ENCODE results near the gene SCFD2.

GRCh38 chr4:52837716-52838558 lies 527.9 kb downstream of the SCFD2 start:
- no peak for TF ChIP-seq CTCF (IDR thresholded peaks at IDR 0.05)
- TF ChIP-seq POLR2AphosphoS5 (IDR thresholded peaks at IDR 0.05) = no peak
